ENCODE data around the gene SMYD3. TPM values are rescaled to one million over a fixed set of nuclear protein-coding genes. Genes with fewer than 3 reads are reported as not detected.

SMYD3 gene
- total and polyA plus RNA-seq, 12 donors: 13.5 to 78.2 (median 26.8) TPM

DNA sequence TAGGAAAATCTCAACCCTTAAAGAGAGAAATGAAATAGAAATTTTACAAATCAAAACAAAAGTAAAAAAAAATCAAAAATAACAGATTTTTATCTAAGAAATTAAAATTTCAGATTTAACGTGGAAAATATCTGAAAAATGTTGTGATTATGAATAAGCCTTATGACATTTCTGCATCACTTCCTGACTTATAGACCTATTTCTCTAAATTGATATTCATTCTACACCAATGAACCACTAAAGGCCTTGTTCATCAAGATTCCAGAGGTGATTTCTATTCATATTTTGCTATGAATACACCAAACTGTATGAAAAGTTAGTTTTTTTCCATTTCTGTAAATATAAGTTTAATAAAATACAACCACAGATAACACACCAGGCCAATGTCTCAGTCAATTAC, 261.5 kb downstream of the SMYD3 start:
- intact Hi-C loops (cut with DNase I): no loop called here
- TF ChIP-seq, protein P1, sequence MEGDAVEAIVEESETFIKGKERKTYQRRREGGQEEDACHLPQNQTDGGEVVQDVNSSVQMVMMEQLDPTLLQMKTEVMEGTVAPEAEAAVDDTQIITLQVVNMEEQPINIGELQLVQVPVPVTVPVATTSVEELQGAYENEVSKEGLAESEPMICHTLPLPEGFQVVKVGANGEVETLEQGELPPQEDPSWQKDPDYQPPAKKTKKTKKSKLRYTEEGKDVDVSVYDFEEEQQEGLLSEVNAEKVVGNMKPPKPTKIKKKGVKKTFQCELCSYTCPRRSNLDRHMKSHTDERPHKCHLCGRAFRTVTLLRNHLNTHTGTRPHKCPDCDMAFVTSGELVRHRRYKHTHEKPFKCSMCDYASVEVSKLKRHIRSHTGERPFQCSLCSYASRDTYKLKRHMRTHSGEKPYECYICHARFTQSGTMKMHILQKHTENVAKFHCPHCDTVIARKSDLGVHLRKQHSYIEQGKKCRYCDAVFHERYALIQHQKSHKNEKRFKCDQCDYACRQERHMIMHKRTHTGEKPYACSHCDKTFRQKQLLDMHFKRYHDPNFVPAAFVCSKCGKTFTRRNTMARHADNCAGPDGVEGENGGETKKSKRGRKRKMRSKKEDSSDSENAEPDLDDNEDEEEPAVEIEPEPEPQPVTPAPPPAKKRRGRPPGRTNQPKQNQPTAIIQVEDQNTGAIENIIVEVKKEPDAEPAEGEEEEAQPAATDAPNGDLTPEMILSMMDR (IDR thresholded peaks at IDR 0.05): no peak
- no peak for TF ChIP-seq POLR2A (IDR thresholded peaks at IDR 0.05)

GRCh38 chr1:246232126-246232525, 275.0 kb downstream of the SMYD3 start:
- no peaks in the 10 kb centered on the region for H3K27me3 ChIP-seq
- H3K9me3 ChIP-seq (replicated peaks in 1 of 3): no peaks in the 10 kb centered on the region
- no peaks in the 10 kb centered on the region for H3K4me1 ChIP-seq (replicated peaks in 1 of 2)
- H3K27ac ChIP-seq: no peak overlapping the region
- H3K36me3 ChIP-seq (replicated peaks in 1 of 2): no peaks in the 10 kb centered on the region
- intact Hi-C loops (cut with DNase I): no loop called here
- H3K4me3 ChIP-seq: no peak overlapping the region
- 83 to 89% (median 86%) methylated on average over 3 of the region's 3 CpGs for WGBS, 4 donors
- no peak for DNase-seq
- no peak for TF ChIP-seq POLR2A (IDR thresholded peaks at IDR 0.05)

More for the DNA sequence above, 261.5 kb downstream of the SMYD3 start:
- DNase-seq: no peak
- 85 to 98% (median 96%) methylated on average over 1 of the region's 1 CpG for WGBS, 4 donors
- Histone ChIP-seq H3K4me1 (replicated peaks in 1 of 2) (no peaks in the 10 kb centered on the region), H3K27ac (no peak overlapping the region), H3K27me3 (no peaks in the 10 kb centered on the region), H3K9me3 (replicated peaks in 1 of 3) (no peaks in the 10 kb centered on the region), H3K4me3 (no peak overlapping the region), H3K36me3 (replicated peaks in 1 of 2) (no peaks in the 10 kb centered on the region)

DNA sequence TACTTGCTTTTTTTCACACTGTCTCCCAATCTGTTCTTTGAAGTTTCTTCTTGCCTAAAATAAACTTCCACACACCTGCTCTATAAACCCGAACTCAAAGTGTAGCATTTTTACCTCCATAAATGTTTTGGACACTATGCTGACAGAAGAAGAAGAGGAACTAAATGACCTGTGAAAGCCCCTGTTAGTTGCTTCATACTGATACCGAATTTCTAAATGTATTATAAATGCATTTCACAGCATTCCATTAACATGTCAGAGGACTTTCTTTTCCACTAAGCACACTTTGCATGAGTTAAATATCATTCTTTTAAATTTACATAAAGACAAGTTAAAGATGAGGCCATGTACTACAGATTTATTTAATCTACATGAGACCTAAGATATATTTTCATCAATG, 281.0 kb downstream of the SMYD3 start:
- WGBS, 4 donors: 72 to 80% (median 77%) methylated on average over 2 of the region's 2 CpGs
- TF ChIP-seq, protein P1 (IDR thresholded peaks at IDR 0.05): no peak
- TF ChIP-seq POLR2A (IDR thresholded peaks at IDR 0.05): no peak
- Histone ChIP-seq H3K4me3 (no peak overlapping the region), H3K36me3 (replicated peaks in 1 of 2) (no peaks in the 10 kb centered on the region), H3K9me3 (replicated peaks in 1 of 3) (no peaks in the 10 kb centered on the region), H3K4me1 (replicated peaks in 1 of 2) (no peaks in the 10 kb centered on the region), H3K27me3 (no peaks in the 10 kb centered on the region), H3K27ac (no peak overlapping the region)
- intact Hi-C loops (cut with DNase I): no loop called here
- DNase-seq: no peak

GRCh38 chr1:246221485-246222255, 285.4 kb downstream of the SMYD3 start:
- H3K4me1 ChIP-seq (replicated peaks in 1 of 2): no peaks in the 10 kb centered on the region
- intact Hi-C loops (cut with DNase I): no loop called here
- H3K27ac ChIP-seq: no peak overlapping the region
- WGBS, 4 donors: 89 to 96% (median 96%) methylated on average over 4 to 14 of the region's 14 CpGs
- H3K27me3 ChIP-seq: no peaks in the 10 kb centered on the region
- no peaks in the 10 kb centered on the region for H3K36me3 ChIP-seq (replicated peaks in 1 of 2)
- H3K4me3 ChIP-seq: no peak overlapping the region
- no peaks in the 10 kb centered on the region for H3K9me3 ChIP-seq (replicated peaks in 1 of 3)
- no peak for TF ChIP-seq POLR2A (IDR thresholded peaks at IDR 0.05)
- TF ChIP-seq, protein P1 (IDR thresholded peaks at IDR 0.05): no peak
- no peak for DNase-seq

Data from adrenal gland (tissue), 12 donors.